HG02571 (cell line): ENCODE data around the gene ARPC2.
A peak's percentile ranks its signal among the peaks of the same experiment; 100 is the strongest.

ENCODE experiments used
- ATAC-seq: cut with Tn5 transposase; IDR thresholded peaks from one replicate; pipeline ENCODE4 v1.9.1; 2021; ENCODE audit warnings: mild to moderate bottlenecking, moderate library complexity; ENCODE audit not compliant: unreplicated experiment

ARPC2 gene

DNA sequence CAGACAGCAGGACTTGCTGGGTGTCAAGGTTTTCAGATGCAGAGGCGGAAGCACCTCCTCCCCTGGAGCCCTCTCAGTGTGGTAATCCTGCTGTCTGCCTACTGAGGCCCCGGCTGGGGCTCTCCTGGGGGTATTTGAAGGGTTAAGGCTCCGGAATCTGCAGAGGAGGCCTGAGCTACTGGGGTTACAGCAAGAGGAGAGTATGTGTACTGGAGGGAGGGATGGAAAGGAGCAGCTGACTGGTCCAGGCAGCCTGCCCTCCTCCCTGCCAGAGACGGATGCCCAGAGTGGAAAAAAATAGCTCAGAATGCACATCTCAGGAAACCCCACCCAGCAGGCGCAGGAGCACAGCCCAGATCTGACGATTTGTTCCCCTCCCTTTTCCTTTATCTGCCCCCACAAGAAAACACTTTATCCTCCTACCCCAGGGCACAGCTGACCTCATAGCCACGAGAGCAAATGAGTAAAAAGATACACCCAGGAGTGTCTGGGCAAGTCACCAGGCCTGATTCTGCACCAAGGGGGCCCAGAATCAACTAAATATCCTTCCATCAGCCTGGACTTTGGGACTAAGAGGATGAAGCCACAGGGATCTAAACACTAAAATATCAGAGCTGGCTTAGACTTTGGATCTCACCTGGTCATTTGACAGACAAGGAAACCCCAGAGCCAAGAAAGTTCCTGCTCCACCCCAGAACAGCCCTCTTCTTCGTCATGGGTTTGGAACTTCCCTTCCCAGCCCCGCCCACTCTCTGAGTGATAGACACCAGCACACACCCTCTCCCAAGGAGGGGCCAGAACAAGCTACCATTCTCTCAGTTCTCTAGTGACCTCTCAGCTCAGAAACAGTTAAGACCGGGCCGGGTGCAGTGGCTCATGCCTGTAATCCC is 69.8 kb downstream of the ARPC2 start:
- peak; percentile 49 for ATAC-seq

DNA sequence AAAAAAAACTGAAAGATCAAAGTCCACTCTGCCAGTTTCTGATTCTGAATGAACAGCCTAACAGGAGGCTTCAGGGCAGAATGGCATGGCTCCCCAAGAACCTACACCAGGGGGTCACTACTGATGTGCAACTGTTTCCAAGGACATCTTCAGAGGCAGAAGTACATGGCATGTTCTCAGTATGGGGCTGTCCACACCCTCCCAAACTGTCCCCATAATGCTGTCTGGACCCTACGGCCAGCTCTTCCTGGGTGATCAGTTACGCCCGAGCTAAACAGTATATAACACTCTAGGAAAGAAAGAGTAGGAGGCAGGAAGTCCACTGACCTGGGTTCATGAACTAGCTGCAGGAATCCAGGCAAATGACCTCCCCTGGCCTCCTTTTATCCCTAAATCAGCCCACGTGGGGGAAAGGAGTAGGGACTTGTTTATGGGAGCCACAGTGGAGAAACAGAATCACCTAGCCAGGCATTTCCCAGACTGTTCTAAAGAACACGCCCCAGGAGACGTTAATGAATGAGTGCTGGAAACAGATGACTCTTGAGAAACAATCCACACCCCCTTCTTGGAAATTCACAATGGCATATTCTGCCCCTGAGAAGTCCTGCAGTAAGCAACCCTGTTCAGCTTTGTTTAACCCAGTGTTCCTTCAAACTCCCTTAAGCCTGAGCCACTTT is 72.8 kb downstream of the ARPC2 start:
- no peak for ATAC-seq

DNA sequence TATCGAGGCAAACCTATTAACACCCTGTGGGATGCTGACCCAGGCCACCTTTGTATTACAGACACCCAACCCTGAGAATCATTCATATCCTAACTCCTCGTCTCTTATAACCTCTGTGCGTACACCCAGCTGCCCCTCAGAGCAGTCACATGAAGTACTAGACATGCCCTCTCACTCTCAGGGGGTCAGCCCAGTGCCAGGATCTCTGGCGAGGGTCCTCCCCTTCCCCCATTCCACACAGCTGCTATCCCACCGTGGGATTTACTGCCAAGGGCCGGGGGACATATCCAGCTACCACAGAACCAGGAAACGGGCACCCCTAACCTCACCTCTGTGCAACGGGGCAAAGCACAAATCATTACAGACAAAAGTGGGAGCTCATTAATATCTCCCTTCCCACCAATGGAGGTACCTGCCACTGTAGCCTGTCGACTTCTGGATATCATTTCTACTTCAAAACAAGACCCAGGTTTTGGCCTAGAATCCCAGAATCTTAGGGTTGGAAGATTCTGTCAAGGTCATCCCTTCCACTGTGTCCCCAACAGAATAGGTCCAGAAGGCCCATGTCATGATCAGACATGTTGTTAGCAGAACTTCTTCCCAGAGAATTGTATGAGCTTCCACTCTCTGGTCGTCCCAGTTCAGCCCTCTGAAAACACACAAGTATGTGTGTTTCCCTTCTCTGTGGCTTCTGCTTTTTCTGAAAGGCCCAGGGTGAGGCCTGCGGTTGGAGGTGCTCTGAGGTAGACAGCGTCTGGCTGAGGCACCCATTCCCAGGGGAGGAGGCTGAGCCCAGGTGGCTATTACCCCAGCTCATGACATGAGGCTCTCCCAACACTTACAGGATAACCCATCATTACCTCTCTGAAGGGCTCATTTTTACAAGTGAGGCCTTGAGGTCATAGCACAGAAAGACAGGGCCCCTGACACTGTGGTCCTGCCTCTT is 73.6 kb downstream of the ARPC2 start:
- peak; percentile 48 for ATAC-seq

DNA sequence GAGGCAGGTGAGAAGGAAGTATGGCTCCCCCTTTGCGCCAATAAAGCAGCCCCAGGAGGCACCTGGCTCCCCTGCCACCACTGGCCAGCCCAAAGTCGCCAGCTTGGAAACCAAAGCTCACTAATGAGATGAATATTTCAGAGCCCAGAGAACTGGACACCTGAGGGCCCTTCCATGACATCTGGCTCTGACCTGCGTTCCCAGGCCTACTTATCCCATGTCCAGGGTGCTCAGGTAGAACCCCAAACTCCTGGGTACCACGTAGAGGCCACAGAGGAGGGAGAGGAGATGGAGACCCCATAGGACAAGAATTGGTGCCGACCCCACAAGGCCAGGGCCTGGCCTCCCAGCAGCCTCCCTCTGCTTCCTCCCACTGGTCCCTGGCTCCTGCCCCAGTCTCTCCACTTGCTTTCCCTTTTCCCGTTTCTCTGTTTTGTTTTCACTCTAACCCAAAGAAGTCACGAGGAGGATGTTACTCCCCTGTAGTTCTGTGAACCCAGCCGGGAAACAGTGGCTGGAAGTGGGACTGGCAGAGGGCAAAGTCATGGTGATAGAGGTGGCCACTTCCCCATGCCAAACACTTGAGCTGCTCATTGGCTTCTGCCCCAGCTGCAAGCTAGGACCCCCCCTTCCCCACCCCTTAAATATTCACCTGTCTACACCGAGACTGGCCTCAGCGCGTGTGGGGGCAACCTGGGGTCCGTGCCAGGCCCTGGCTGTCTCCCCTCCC is 74.5 kb downstream of the ARPC2 start:
- ATAC-seq, result no peak

DNA sequence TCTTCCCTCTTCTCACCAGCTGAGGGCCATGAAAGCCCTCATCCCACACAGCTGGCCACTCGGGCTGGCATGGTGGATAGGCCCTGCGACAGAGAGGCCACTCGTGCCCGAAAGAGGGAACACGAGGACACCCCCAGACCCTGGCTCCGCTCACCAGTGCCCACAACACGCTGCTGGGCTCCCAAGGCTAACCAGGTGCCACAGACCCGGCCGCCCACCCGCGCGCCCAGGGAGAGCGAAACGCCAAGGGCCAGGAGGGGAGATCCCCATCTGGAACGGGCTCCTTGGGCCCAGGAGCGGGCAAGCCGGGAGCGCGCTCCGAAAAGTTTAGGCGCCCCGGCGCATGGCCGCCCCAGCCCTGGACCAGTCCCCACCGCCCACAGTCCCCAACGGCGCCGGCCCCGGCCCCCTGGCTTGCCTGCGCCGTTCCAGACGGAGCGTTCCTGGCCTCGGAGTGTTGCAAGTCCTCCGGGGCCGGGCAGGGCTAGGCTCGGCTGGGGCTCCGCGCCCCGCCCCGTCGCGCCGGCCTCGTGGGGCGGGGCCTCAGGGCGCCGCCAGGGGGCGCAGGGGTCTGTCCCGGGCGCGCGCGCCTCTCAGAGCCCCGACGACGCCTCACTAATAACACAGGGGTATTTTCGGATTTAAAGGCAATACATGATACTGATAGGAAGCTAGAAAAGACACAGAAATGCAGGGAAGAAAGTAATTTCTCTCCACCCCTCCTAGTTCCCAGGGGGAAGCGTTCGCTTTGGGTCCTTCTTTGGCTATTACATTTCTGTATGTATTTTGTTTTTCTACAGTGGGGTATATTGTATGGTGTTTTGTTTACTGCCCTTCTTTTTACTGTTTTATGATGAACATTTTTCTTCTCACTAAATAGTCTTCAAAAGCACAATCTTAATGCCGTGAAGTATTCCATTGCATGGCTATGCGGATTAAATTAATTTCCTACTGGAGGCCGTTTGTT is 75.3 kb downstream of the ARPC2 start, which contains the start of gene TMBIM1:
TSS of gene TMBIM1 (minus strand) at position 456 of the 967 bp plus-strand sequence. CDS start 10,362 bp downstream, outside the sequence.
- ATAC-seq, result peak; percentile 64

DNA sequence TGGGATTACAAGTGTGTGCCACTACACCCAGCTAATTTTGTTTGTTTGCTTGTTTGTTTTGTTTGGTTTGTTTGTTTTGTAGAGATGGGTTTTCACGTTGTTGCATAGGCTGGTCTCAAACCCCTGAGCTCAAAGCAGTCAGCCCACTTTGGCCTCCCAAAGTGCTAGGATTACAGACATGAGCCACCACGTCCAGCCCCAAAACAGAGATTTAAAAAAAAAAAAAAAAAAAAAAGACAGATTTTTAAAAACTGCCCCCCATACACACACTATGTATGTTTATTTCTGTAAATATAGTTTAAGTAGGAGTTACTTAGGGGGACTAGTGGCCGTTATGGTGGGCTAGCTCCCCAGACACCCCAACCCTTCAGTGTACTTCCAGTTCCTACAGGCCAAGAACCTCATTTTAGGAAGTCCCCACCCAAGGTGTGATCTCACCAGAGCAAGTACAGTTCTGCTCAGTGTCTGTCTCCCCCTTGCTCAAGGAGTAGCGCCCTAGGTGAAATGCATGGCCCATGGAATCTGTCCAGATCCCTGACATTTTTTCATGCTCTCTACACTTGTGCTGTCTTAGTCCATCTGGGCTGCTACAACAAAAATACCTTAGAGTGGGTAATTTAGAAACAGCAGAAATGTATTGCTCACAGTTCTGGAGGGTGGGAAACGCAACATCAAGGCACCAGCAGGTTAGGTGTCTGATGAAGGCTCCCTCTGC is 76.9 kb downstream of the ARPC2 start:
- no peak for ATAC-seq

DNA sequence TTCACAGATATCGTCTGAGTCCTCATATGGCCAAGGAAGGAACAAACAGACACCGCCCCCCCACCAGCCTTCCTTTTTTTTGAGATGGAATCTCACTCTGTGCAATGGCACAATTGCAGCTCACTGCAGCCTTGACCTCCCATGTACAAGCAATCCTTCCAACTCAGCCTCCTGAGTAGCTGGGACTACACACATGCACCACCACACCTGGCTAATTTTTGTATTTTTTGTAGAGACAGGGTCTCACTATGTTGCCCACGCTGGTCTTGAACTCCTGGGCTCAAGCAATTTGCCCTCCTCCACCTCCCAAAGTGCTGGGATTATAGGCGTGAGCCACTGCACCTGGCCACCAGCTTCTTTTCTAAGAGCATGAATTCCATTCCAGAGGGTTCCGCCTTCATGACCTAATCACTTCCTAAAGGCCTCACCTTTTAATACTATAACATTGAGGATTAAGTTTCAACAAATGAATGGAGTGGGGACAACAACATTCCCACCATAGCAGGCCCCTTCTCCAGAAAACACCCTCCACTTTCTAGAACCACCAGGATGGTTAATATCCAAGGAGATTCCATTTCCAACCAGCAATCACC is 77.5 kb downstream of the ARPC2 start:
- no peak for ATAC-seq

DNA sequence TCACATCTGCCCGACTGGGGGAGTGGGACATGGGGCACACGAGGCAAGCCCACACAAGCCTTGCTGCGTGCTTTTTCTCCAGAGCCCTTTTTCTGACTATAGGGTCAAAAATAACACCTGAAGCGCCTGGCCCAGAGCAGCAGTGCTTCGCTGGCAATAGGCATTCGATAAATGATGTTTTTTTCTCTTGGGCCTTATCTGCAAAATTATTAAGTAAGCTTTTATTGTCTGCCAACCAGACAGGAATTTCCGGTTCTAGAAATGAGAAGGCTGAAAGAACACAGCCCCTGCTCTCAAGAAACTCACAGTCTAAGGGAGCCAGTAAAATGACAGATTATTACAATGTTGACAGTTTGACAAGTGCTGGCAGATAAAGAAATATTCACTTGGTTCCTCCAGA is 78.0 kb downstream of the ARPC2 start:
- ATAC-seq, result no peak

DNA sequence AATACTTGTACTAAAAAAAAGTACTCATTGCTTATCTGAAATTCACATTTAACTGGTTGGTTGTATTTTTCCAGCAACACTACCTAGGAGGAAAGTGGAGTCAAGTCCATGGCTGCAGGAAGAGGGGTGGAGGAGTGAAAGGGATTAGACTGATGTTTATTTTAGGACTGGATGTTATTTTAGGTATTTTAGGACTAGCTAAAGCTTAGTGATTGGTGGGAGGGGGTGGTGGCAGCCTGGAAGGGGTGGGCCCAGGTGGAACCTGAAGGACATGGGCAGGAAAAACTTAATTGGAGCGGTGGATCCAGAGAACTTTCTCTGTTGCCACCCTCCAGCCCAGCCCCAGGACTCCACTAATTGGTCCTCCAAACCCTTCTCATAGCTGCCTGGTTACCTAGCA is 79.2 kb downstream of the ARPC2 start:
- ATAC-seq, result no peak

DNA sequence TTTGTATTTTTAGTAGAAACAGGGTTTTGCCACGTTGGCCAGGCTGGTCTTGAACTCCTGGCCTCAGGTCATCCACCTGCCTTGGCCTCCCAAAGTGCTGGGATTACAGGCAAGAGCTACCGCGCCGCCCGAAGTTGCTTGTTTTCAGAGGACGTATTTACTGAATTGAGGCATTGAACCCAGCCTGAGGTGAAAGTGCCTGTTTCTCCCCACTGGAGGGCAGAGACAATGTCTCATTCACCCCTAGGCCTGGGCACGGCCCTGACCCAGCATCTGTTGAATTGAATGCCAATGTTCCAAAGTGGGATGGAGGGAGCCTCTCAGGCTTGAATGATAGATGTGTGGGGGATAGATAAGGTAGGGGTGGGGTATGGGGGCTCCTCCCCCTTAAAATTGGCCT is 79.9 kb downstream of the ARPC2 start:
- no peak for ATAC-seq

DNA sequence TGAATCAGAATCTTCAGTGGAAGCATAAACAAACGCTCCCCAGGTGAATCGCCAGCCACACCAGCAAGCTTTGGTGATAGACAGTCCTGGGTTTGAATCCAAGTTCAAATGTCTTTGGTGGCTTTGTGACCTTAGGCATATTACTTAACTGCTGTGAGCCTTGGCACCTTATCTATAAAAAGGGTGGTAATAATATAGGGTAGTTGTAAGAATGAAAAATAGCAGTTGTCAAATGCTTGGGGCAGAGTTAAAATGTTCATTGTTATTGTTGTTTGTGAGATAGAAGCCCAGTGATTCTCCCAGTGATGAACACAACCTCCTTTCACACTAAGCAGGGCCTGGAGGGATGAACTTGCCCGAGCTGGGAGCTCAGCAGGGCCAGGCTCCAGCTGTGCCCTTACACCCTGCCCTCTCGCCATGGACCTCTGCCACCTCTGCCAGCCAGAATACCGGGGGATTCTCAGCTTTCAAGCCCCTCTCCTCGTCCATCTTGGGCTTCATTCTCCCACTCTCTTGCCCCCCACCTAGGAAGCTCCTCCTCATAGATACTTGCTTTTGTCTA is 81.4 kb downstream of the ARPC2 start:
- ATAC-seq, result no peak

DNA sequence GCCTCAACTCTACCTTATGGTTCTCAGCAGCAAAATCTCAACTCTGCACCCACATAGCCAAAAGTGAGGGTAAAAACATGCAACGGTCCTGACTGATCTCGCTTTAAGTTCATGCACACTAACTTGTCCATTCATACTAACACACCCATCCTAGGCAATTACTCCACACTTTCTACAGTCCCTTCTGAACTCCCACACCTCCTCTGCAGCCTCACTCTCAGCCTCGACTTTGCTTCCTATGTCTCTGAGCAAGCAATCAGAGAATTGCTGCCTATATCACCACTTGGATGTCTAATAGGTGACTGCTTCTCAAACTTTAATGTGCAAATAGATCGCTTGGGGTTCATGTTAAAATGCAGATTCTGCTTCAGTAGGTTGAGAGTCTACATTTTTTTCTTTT is 83.2 kb downstream of the ARPC2 start:
- no peak for ATAC-seq

DNA sequence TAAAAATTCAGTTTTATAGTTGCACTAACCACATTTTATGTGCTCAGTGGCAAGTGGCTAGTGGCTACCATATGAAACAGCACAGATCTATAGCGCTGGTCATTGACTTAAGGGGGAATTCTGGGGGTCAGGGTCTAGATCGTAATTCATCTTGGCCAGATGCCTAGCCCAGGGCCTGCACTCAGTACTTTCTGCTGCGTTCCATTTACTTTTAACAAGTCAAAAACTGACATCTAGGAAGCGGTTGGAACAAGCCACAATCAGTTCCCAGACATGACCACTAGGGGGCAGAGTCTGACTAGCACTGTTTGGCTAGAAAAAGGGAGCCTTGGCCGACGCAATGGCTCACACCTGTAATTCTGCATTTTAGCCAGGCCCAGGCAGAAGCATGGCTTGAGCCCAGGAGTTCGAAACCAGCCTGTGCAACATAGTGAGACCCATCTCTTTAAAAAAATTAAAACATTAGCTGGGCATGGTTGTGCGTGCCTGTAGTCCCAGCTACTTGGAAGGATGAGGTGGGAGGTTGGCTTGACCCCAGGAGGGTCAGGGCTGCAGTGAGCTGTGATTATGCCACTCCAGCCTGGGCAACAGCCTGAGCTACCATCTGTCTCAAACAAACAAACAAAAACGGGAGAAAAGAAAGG is 84.3 kb downstream of the ARPC2 start:
- no peak for ATAC-seq
